ENCODE results near the gene LIN9. TPM values are rescaled to one million over a fixed set of nuclear protein-coding genes. Genes with fewer than 3 reads are reported as not detected.

The LIN9 gene
- total and polyA plus RNA-seq, 2 of the 13 experiments (the other 11 are each of a cell fraction or from before 2014, with no cell fraction given): 3.0 to 10.0 TPM

- no peak for TF ChIP-seq ETS1 (CRISPR knock-in tag; IDR thresholded peaks at IDR 0.05)
- TF ChIP-seq RAD21 (CRISPR knock-in tag; IDR thresholded peaks at IDR 0.05): no peak; the same call in 1 of the 2 replicates
- no peak for TF ChIP-seq ZFP36 (IDR thresholded peaks at IDR 0.05; ENCODE audit: borderline replicate concordance, low read depth, low read length, partially characterized antibody)
- TF ChIP-seq HHEX (CRISPR knock-in tag; IDR thresholded peaks at IDR 0.05): no peak
- no peak for TF ChIP-seq KDM4B (CRISPR knock-in tag; IDR thresholded peaks at IDR 0.05)
- 0 out of 2 replicates have a peak, but pooled peaks have one; percentile 44 for TF ChIP-seq ZNF691 (CRISPR knock-in tag; IDR thresholded peaks at IDR 0.05; ENCODE audit: borderline replicate concordance, low read depth)
- no peak for TF ChIP-seq KLF15 (CRISPR knock-in tag; IDR thresholded peaks at IDR 0.05; ENCODE audit: borderline replicate concordance)
- TF ChIP-seq ETV5 (CRISPR knock-in tag; IDR thresholded peaks at IDR 0.05; ENCODE audit: borderline replicate concordance): 0 out of 2 replicates have a peak, but pooled peaks have one; percentile 15
- no peak; the same call in 1 of the 2 replicates for TF ChIP-seq ZNF776 (CRISPR knock-in tag; IDR thresholded peaks at IDR 0.05)
- 0 out of 2 replicates have a peak, but pooled peaks have one; percentile 22 for TF ChIP-seq TEF (CRISPR knock-in tag; IDR thresholded peaks at IDR 0.05)
- TF ChIP-seq ATAD3A (CRISPR knock-in tag; IDR thresholded peaks at IDR 0.05): no peak
- peak; percentile 76; the same call in 1 of the 2 replicates for TF ChIP-seq ZBTB10 (CRISPR knock-in tag; IDR thresholded peaks at IDR 0.05; ENCODE audit: borderline replicate concordance)
- no peak; the same call in 1 of the 2 replicates for TF ChIP-seq ZSCAN31 (CRISPR knock-in tag; IDR thresholded peaks at IDR 0.05; ENCODE audit: low read depth)
- no peak for TF ChIP-seq ZFP37 (CRISPR knock-in tag; IDR thresholded peaks at IDR 0.05; ENCODE audit: borderline replicate concordance)
- no peak for TF ChIP-seq FOXA3 (CRISPR knock-in tag; IDR thresholded peaks at IDR 0.05)
- no peak for TF ChIP-seq AHR (CRISPR knock-in tag; IDR thresholded peaks at IDR 0.05)
- TF ChIP-seq ZNF768 (CRISPR knock-in tag; IDR thresholded peaks at IDR 0.05): no peak
- TF ChIP-seq ZNF788 (CRISPR knock-in tag; IDR thresholded peaks at IDR 0.05; ENCODE audit: borderline replicate concordance): no peak
- no peak for TF ChIP-seq XRCC5 (optimal IDR thresholded peaks at IDR 0.05; ENCODE audit: low read length)
- no peak for TF ChIP-seq NFAT5 (CRISPR knock-in tag; IDR thresholded peaks at IDR 0.05)
Observed at GRCh38 chr1:226223786-226224244, 85.1 kb downstream of the LIN9 start (continued).
